Measurements from ENCODE around the gene TCP11.
"Not testable (repeated sequence)": the region's sequence is repeated elsewhere in the genome, so short reads cannot be mapped to it uniquely, and the experiment has no call there.

The TCP11 gene

GRCh38 chr6:35146453-35146852 is 5.3 kb upstream of the TCP11 start:
- DNase-seq (ENCODE audit: low read depth): no peak

- no peak for DNase-seq (ENCODE audit: low read depth)
Observed at GRCh38 chr6:35145757-35146156, 4.6 kb upstream of the TCP11 start.

GRCh38 chr6:35142588-35143569 is 1.7 kb upstream of the TCP11 start:
- DNase-seq (ENCODE audit: low read depth): no peak

- DNase-seq (ENCODE audit: low read depth): no peak
Observed at GRCh38 chr6:35140639-35141006, 516 bp downstream of the TCP11 start.

- DNase-seq (ENCODE audit: low read depth): peak; percentile 10
Observed at GRCh38 chr6:35139924-35140638, 1.1 kb downstream of the TCP11 start.

- no peak for DNase-seq (ENCODE audit: low read depth)
Observed at GRCh38 chr6:35139470-35139869, 1.7 kb downstream of the TCP11 start.

- DNase-seq (ENCODE audit: low read depth): not testable (repeated sequence)
Observed at GRCh38 chr6:35138191-35138590, 2.9 kb downstream of the TCP11 start.

- no peak for DNase-seq (ENCODE audit: low read depth)
Observed at GRCh38 chr6:35136185-35136584, 5.0 kb downstream of the TCP11 start.

- no peak for DNase-seq (ENCODE audit: low read depth)
Observed at GRCh38 chr6:35128496-35128895, 12.6 kb downstream of the TCP11 start.

- DNase-seq (ENCODE audit: low read depth): no peak
Observed at GRCh38 chr6:35128042-35128441, 13.1 kb downstream of the TCP11 start.

- DNase-seq (ENCODE audit: low read depth): no peak
Observed at GRCh38 chr6:35124356-35124755, 16.8 kb downstream of the TCP11 start.

GRCh38 chr6:35120746-35121145 is 20.4 kb downstream of the TCP11 start:
- DNase-seq (ENCODE audit: low read depth): no peak

- DNase-seq (ENCODE audit: low read depth): no peak
Observed at GRCh38 chr6:35108309-35108885, 32.7 kb downstream of the TCP11 start.

GRCh38 chr6:35107761-35108160 is 33.4 kb downstream of the TCP11 start:
- not testable (repeated sequence) for DNase-seq (ENCODE audit: low read depth)

GRCh38 chr6:35107208-35107607 is 33.9 kb downstream of the TCP11 start:
- DNase-seq (ENCODE audit: low read depth): not testable (repeated sequence)

- not testable (repeated sequence) for DNase-seq (ENCODE audit: low read depth)
Observed at GRCh38 chr6:35106061-35106460, 35.1 kb downstream of the TCP11 start.

GRCh38 chr6:35105078-35105477 is 36.1 kb downstream of the TCP11 start:
- DNase-seq (ENCODE audit: low read depth): no peak

GRCh38 chr6:35099116-35099515 is 42.0 kb downstream of the TCP11 start:
- no peak for DNase-seq (ENCODE audit: low read depth)

GRCh38 chr6:35096129-35096862 is 44.8 kb downstream of the TCP11 start:
- DNase-seq (ENCODE audit: low read depth): no peak

- DNase-seq (ENCODE audit: low read depth): no peak
Observed at GRCh38 chr6:35094183-35094582, 47.0 kb downstream of the TCP11 start.

GRCh38 chr6:35093783-35094182 is 47.4 kb downstream of the TCP11 start:
- DNase-seq (ENCODE audit: low read depth): no peak

- DNase-seq (ENCODE audit: low read depth): no peak
Observed at GRCh38 chr6:35093118-35093445, 48.1 kb downstream of the TCP11 start.

Data from activated T-helper 9 cell treated with anti-CD3 and anti-CD28 coated beads, Interleukin-2, amount 50 U/mL, for 16 hours (primary cell).